ENCODE data around the gene CD101. TPM values are rescaled to one million over a fixed set of nuclear protein-coding genes. Genes with fewer than 3 reads are reported as not detected.
"Not testable (repeated sequence)": the region's sequence is repeated elsewhere in the genome, so short reads cannot be mapped to it uniquely, and the experiment has no call there.

Gene CD101, protein sequence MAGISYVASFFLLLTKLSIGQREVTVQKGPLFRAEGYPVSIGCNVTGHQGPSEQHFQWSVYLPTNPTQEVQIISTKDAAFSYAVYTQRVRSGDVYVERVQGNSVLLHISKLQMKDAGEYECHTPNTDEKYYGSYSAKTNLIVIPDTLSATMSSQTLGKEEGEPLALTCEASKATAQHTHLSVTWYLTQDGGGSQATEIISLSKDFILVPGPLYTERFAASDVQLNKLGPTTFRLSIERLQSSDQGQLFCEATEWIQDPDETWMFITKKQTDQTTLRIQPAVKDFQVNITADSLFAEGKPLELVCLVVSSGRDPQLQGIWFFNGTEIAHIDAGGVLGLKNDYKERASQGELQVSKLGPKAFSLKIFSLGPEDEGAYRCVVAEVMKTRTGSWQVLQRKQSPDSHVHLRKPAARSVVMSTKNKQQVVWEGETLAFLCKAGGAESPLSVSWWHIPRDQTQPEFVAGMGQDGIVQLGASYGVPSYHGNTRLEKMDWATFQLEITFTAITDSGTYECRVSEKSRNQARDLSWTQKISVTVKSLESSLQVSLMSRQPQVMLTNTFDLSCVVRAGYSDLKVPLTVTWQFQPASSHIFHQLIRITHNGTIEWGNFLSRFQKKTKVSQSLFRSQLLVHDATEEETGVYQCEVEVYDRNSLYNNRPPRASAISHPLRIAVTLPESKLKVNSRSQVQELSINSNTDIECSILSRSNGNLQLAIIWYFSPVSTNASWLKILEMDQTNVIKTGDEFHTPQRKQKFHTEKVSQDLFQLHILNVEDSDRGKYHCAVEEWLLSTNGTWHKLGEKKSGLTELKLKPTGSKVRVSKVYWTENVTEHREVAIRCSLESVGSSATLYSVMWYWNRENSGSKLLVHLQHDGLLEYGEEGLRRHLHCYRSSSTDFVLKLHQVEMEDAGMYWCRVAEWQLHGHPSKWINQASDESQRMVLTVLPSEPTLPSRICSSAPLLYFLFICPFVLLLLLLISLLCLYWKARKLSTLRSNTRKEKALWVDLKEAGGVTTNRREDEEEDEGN
- 3.6 TPM for polyA plus RNA-seq (ENCODE audit: insufficient read length)
- long read RNA-seq, donor 1: 0 reads
- long read RNA-seq, donor 2: 0 reads
- long read RNA-seq, donor 3: 0 reads
- long read RNA-seq, donor 4: 0 reads
- long read RNA-seq, donor 5: 0 reads
- long read RNA-seq, donor 6: 0 reads
- long read RNA-seq, donor 7: 0 reads
- long read RNA-seq, donor 8: 0 reads

GRCh38 chr1:117001254-117001927, at the start of gene CD101:
Gene CD101 (plus strand): TSS chr1:117001760. CDS start chr1:117001818, 58 bp downstream.
- no peak for DNase-seq

DNA sequence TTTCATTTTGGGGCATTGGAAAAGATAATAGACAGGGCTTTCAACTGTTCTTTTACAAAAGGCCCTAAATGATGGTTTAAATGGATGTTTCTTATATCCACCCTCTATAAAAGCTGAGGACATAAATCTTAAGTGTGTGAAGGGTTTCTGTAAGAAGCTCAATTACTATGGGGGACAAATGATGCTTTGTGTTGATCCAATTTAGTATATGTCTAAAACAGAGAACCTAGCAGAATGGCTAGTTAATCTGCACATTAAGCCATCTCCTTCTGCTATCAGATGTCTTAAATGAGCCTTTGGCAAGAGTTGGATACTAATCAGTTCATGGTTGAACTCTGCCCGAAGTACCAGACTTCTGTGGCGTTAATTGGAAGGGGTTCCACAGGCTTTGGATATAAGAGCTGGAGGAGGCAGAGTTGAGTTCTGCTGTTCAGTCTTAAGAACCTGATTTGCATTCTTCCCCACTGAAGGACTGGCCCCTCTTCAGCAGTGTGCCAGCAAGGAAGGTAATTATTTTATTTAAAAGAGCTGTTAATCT, 48.8 kb upstream of the CD101 start:
- DNase-seq: no peak

DNA sequence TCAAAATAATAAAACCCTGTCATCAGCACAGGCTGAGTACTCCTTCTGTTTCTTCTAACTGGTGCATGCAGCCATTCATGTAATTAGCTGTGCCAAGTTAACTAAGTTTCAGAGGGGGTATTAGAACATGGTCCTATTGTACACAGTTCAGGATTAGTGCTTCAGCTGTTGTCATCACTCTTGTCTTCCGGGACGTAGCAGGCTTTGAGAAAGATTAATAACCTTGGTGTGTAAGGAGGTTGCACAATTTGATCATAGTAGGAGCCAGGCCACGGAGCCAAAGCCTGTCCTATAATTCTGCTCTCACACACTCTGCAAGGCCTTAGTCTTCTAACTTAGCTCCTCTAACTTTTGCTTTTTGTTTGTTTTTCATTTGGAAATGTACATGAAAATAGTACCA, 47.1 kb upstream of the CD101 start:
- DNase-seq: no peak

GRCh38 chr1:116956378-116956777, 45.2 kb upstream of the CD101 start:
- DNase-seq: no peak

DNA sequence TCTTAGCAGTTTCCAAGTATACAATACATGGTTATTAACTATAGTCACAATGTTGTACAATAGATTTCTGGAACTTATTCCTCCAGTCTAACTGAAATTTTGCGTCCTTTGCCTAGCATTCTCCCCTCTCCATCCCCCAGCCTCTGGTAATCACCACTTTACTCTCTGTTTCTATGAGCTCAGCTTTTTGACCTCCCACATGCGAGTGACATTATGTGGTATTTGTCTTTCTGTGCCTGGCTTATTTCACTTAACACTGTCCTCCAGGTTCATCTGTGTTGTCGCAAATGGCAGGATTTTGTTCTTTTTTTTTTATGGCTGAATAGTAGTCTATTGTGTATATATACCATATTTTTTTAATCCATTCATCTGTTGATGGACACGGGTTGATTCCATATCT, 43.9 kb upstream of the CD101 start:
- DNase-seq: no peak

DNA sequence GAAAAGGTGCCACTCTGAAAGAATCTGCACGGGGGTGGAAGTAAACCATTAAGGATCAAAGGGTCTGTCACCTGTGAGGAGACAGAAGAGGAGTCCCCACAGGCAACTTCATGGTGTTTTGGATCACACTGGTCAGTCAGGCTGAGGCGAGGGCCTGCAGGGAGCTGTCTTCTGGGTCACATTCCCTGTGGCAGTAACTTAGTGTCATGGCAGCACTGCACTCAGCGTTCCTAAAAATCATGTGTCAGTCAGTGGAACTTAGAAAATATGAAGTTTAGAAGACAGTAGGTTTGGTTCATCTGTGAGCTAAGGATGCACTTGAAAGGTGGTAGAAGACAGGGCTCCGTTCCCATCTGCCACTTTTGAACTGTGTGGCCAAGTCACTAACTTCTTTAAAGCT, 43.5 kb upstream of the CD101 start:
- no peak for DNase-seq

DNA sequence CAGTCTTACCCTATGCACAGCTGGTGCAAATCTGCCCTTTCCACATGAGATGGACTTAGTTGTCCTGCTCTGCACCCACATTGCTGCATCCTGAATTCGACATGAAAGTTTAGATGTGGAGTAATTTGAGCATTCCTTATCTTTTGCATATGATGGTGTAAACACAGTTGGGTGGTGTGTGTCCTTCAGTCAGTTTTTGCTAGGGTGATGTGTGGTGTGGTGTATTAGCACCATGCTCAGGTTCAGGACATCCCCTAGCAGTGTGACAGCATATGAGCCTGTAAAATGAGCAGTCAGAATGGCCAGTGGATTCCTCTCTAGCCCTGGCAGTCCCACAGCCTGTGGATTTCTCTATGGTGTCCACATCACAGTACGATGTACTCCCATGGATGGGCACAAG, 42.6 kb upstream of the CD101 start:
- DNase-seq: no peak

DNA sequence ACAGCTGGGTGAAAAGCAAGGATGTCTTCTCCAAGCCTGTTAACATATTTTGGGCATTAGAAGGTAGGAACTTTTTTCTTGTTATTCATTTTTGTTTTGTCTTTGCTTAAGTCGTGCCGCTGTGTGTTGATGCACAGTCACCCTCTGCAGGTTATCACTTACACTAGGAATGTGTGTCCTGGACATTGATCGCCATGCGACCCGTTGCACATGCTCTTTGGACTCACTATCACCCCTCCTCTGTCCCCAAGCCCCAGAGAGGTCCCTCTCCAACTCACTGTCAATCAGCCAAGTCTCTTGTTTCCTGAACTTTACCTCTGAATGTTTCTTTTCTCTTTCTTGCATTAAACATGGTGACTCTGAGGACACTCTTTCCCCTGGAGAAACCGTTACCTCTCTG, 40.0 kb upstream of the CD101 start:
- DNase-seq: no peak

GRCh38 chr1:116962987-116963639, 38.4 kb upstream of the CD101 start:
- no peak for DNase-seq

- DNase-seq: no peak
These were observed 34.8 kb upstream of the CD101 start for GRCh38 chr1:116966791-116967190.

DNA sequence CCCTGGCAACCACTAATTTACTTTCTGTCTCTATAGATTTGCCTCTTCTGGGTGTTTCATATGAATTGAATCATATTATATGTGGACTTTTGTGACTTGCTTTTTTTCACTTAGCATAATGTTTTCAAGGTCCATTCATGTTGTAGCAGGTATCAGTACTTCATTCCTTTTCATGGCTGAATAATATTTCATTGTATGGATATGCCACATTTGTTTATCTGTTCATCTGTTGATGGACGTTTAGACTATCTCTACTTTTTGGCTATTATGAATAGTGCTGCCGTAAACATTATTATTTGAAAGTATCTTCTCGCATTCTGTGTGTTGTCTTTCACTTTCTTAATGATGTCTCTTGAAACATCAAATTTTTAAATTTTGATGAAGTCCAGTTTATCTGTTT, 32.8 kb upstream of the CD101 start:
- DNase-seq: no peak

GRCh38 chr1:116971258-116971860, 30.2 kb upstream of the CD101 start:
- DNase-seq: no peak

- DNase-seq: no peak
These were observed 29.4 kb upstream of the CD101 start for GRCh38 chr1:116971965-116972673.

GRCh38 chr1:116972674-116973030, 28.9 kb upstream of the CD101 start:
- no peak for DNase-seq

DNA sequence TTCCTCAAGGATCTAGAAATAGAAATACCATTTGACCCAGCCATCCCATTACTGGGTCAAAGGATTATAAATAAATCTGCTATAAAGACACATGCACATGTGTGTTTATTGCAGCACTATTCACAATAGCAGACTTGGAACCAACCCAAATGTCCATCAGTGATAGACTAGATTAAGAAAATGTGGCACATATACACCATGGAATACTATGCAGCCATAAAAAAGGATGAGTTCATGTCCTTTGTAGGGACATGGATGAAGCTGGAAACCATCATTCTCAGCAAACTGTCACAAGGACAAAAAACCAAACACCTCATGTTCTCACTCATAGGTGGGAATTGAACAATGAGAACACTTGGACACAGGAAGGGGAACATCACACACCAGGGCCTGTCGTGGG, 21.3 kb upstream of the CD101 start:
- not testable (repeated sequence) for DNase-seq

GRCh38 chr1:116981521-116982037, 20.0 kb upstream of the CD101 start:
- DNase-seq: no peak

GRCh38 chr1:116982319-116983004, 19.1 kb upstream of the CD101 start:
- no peak for DNase-seq

DNA sequence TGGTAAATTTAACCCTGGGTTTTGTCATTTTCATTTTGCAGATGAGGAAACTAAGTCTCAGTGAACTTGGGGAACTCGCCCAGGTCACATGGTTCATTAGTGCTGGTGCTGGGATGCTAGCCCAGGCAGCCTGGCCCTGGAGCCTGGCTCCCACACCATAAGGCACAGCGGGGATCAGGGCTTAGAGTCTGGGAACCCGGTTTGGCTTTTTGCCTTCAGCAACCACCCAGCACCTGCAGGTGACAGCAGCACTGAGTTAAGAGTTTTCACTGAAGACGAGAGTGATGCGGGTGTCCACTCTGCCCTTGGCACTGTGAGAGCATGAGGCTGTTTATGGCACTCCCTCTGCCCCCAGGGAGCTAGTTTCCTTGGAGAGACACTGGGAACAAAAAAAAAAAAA, 18.4 kb upstream of the CD101 start:
- no peak for DNase-seq

- DNase-seq: no peak
These were observed 17.9 kb upstream of the CD101 start for GRCh38 chr1:116983678-116984077.
